GM18858 (cell line): Measurements from ENCODE around the gene FAM228B.
"Not testable (repeated sequence)": the region's sequence is repeated elsewhere in the genome, so short reads cannot be mapped to it uniquely, and the experiment has no call there.

Experiments
- ATAC-seq: cut with Tn5 transposase; IDR thresholded peaks from one replicate; pipeline ENCODE4 v1.9.1; 2021; ENCODE audit not compliant: unreplicated experiment

FAM228B gene

GRCh38 chr2:24123195-24123921, at the start of gene FAM228B, which contains the start of gene PFN4:
TSS of gene FAM228B (plus strand) at chr2:24123469. CDS start at chr2:24124362, 893 bp downstream.
TSS of gene PFN4 (minus strand) at chr2:24123334. CDS start at chr2:24122535, 799 bp downstream.
- peak; percentile 80 for ATAC-seq

GRCh38 chr2:24073816-24074215, 49.5 kb upstream of the FAM228B start:
- ATAC-seq, result no peak

GRCh38 chr2:24075259-24075658, 48.0 kb upstream of the FAM228B start:
- ATAC-seq, result no peak

GRCh38 chr2:24075915-24076848, 47.1 kb upstream of the FAM228B start, which contains the start of gene SF3B6:
TSS of gene SF3B6 (minus strand) at chr2:24076326. CDS start at chr2:24076229, 97 bp downstream.
- ATAC-seq, result peak; percentile 90

GRCh38 chr2:24076849-24077534, 46.3 kb upstream of the FAM228B start:
- ATAC-seq, result no peak

GRCh38 chr2:24077535-24077877, 45.8 kb upstream of the FAM228B start:
- no peak for ATAC-seq

GRCh38 chr2:24077879-24078278, 45.4 kb upstream of the FAM228B start:
- ATAC-seq, result no peak

- ATAC-seq, result no peak
These were observed 42.6 kb upstream of the FAM228B start for GRCh38 chr2:24080701-24081100.

GRCh38 chr2:24082787-24083566, 40.3 kb upstream of the FAM228B start:
- ATAC-seq, result no peak

GRCh38 chr2:24083567-24084385, 39.5 kb upstream of the FAM228B start:
- ATAC-seq, result peak; percentile 83

- ATAC-seq, result peak; percentile 35
These were observed 38.7 kb upstream of the FAM228B start, which contains the start of gene TP53I3 for GRCh38 chr2:24084386-24085199. TSS of gene TP53I3 (minus strand) at chr2:24084834. CDS start at chr2:24084326, 508 bp downstream.

- no peak for ATAC-seq
These were observed 38.1 kb upstream of the FAM228B start for GRCh38 chr2:24085200-24085489.

- no peak for ATAC-seq
These were observed 37.0 kb upstream of the FAM228B start for GRCh38 chr2:24086241-24086640.

- no peak for ATAC-seq
These were observed 36.2 kb upstream of the FAM228B start for GRCh38 chr2:24087032-24087431.

- ATAC-seq, result no peak
These were observed 34.4 kb upstream of the FAM228B start for GRCh38 chr2:24088821-24089359.

- ATAC-seq, result not testable (repeated sequence)
These were observed 30.0 kb upstream of the FAM228B start for GRCh38 chr2:24093270-24093669.

- not testable (repeated sequence) for ATAC-seq
These were observed 28.0 kb upstream of the FAM228B start for GRCh38 chr2:24095171-24095677.

GRCh38 chr2:24100732-24101131, 22.5 kb upstream of the FAM228B start:
- ATAC-seq, result not testable (repeated sequence)
